ENCODE data around the gene EML4.
"Not testable (repeated sequence)": the region's sequence is repeated elsewhere in the genome, so short reads cannot be mapped to it uniquely, and the experiment has no call there.

EML4 gene

DNA sequence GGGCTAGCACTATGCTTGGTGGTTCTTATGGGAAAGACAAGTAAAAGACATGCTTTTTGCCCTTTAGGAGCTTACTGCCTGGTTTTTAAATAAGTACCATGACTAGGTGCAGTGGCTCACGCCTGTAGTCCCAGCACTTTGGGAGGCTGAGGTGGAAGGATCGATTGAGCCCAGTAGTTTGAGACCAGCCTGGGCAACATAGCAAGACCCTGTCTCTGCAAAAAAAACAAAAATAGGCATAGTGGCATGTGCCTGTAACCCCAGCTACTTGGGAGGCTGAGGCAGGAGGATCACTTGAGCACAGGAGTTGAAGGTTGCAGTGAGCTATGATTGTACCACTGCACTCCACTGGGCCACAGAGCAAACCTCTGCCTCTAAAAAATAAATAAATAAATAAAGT is 4.3 kb downstream of the EML4 start:
- not testable (repeated sequence) for DNase-seq

- no peak for DNase-seq
Observed at GRCh38 chr2:42176992-42177738, 8.0 kb downstream of the EML4 start.

GRCh38 chr2:42178335-42178734 is 9.2 kb downstream of the EML4 start:
- no peak for DNase-seq

- no peak for DNase-seq
Observed at GRCh38 chr2:42180300-42180699, 11.1 kb downstream of the EML4 start.

DNA sequence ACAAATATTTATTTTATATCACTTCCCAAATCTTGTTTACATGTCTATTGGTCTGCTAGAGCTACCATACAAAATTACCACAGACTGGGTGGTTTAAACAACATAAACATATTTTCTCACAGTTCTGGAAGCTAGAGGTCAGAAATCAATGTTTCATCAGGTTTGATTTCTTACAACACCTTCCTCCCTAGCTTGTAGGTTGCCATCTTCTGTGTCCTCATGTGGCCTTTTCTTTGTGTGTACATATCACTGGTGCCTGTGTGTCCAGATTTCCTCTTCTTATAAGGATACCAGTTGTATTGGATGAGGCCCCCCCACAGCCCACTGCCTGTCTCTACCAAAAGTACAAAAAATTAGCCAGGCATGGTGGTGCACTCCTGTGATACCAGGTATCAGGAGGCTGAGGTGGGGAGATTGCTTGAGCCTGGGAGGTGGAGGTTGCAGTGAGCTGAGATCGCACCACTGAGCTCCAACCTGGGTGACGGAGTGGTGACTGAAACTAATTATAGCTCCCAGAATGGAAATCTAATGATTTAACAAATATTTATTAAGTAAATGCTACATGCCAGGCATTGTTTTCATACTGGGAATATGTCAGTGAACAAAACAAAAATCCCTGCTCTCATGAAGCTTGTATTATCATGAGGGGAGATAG is 13.6 kb downstream of the EML4 start:
- no peak for DNase-seq

DNA sequence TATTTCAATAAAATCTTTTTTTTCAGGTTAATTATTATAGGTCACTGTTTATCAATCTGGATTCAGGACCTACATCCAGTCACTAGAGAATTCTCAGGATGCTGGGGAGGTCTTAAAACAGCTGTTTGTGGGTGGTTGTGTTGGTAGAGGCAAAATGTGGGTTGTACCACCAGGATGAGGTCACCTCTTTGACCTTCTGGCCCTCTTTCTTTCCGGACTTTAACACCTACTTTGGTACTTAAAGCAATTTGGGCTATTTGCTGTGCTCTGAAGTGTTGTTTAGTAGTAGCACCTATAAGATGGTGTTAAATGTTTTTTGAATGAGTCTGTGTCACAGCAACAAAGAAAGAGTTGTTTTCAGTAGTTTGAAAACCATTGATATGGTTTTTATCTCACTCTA is 14.6 kb downstream of the EML4 start:
- no peak for DNase-seq

DNA sequence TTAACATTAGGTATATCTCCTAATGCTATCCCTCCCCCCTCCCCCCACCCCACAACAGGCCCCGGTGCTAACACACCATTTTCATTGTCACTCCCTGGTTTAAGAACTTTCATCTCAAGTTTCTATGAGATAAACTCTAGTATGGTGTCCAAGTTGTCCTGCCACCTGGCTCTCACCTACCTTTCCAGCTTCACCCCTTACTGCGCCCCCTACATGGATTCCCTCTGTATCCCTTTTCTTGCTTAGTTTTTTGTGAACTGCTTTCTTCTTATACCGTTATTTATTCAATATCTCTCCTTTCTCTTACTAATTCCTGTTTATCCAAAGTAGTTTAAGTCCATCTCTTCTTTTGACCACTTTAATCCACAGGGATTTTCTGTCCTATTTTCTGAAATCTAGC is 15.2 kb downstream of the EML4 start:
- DNase-seq, result no peak

GRCh38 chr2:42185220-42185921 is 16.2 kb downstream of the EML4 start:
- no peak for DNase-seq

DNA sequence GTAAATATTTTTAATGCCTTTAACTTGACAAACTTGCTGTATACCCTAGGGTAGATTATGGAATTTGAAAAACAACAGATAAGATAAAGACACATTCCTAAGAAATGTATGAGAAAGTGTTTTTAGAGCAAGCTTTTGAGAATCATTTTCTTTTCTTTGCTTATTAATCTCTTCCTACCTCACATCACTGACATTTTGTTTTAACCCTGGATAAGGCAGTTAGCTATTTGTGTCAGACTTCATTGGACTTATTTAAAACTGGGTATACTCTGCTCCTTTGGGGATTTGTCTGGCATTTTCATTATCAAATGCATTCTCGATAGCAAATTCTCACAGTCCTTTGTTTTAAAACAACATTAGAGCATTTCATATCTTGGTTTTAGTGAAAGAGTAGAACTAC is 17.2 kb downstream of the EML4 start:
- DNase-seq, result no peak

- DNase-seq, result no peak
Observed at GRCh38 chr2:42186945-42187632, 17.9 kb downstream of the EML4 start.

DNA sequence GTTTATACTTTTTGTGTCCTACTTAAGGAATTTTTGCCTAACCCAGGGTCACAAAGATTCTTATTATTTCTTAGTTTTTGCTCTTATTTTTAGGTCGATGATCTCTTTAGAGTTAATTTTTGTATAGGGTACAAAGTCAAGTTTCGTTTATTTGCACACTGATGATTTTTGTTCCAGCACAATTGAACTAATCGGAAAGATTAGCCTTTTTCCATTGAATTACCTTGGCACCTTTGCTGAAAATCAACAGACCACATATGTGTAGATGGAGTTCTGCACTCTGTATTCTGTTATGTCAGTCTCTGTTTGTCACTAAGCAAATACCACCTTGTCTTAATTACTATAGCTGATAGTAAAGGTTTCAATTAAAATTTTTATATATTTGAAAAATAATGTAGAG is 18.7 kb downstream of the EML4 start:
- DNase-seq, result no peak

DNA sequence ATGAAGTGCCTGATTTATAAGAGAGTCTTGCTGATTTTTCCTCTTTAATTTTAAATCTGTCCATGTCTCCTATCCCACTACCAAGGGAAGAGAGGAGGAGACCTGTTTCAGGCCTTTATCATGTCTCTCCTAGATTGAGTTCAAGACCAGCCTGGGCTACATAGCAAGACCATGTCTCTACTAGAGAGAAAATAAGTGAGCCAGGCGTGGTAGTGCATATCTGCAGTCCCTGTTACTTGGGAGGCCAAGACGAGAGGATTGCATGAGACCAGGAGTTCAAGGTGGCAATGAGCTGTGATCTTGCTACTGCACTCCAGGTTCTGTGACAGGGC is 20.0 kb downstream of the EML4 start:
- DNase-seq, result no peak

- DNase-seq, result no peak
Observed at GRCh38 chr2:42190191-42190590, 21.0 kb downstream of the EML4 start.

DNA sequence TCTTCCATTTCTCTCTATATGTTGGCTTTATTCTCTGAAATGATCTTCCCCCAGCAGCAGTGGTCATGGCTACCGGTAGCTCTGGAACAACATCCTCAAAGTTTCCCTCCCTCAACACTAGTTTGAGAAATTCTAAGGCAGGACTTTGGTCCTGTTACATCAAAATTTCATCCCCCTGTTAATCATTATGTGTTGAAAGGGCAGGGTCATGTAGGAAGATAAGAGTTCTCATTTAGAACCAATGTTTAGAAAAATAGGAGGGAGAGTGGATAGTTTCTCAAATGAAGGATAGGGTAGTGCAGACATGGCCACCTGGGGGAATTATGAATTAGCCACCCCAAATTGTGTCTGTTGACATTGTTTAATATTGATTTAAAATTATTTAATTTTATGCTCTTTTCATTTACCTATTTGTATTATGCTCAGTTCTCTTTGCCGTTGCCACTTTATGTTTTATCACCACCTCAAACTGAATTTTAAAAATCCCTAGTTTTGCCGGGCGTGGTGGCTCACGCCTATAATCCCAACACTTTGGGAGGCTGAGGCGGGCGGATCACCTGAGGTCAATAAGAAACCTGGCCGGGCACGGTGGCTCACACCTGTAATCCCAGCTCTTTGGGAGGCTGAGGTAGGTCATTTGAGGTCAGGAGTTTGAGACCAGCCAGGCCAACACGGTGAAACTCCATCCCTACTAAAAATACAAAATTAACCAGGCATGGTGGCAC is 22.3 kb downstream of the EML4 start:
- DNase-seq, result no peak

DNA sequence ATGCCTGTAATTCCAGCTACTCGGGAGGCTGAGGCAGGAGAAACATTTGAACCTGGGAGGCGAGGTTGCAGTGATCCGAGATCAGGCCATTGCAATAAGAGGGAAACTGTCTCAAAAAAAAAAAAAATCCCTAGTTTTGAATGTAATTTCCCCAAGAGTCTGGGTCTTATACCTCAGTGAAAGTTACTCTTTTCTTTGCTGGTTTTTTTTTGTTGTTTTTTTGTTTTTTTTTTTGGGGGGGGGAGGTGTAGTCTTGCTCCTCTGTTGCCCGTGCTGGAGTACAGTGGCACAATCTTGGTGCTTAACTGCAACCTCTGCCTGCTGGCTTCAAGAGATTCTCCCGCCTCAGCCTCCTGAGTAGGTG is 22.8 kb downstream of the EML4 start:
- DNase-seq, result no peak

- peak; percentile 7 for DNase-seq
Observed at GRCh38 chr2:42192652-42193566, 23.8 kb downstream of the EML4 start.

DNA sequence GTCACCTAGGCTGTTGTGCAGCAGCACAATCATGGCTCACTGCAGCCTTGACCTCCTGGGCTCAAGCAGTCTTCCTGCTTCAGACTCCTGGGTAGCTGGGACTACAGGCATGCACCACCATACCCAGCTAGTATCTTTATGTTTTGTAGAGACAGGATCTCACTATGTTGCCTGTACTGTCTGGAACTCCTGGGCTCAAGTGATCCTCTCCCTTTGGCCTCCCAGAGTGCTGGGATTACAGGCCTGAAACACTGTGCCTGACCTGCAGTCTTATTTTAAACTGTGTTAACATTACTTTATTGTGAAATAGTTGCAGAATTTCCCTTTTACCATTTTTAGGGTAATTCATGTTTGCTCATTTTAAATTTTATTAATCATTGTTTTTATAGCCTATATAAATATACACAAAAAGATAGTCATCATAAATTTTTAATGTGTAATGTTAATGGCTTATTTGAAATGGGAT is 24.6 kb downstream of the EML4 start:
- no peak for DNase-seq

GRCh38 chr2:42194428-42194827 is 25.3 kb downstream of the EML4 start:
- DNase-seq, result no peak

DNA sequence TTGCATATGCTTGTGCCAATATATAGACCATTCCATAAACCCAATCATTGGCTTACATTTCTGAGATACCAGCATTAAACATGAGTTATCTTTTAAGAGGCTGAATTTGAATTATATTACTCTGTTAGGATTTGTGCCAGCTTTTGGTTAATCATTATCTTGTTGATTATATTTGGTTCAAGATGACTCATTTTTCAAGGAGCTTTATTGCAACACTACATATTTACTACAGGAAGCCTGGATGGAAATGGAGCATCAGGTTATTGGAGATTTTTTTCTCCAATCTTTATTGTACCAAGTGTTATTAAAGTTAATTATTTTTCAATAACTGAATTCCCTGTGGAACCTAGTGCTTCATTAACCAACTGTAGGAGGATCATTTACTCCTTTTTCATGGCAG is 26.4 kb downstream of the EML4 start:
- DNase-seq, result no peak

DNA sequence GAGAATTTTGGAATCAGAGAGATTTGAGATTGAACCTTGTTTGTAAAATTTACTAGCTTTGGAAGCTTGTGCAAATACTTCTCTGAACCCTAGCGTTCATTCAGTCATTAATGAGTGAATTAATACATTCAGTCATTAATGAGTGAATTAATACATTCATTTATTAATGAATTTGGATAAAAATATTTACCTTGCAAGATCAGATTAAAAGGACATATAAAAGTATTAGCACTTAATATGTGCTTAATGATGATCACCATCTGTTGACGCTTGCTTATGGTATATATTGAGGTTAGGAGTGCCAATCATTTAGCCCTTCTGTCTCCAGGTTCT is 26.9 kb downstream of the EML4 start:
- DNase-seq, result no peak

- no peak for DNase-seq
Observed at GRCh38 chr2:42196403-42197267, 27.5 kb downstream of the EML4 start.
